HCEC 1CT (cell line): ENCODE measurements around the gene LHFPL6.
A peak's percentile ranks its signal among the peaks of the same experiment; 100 is the strongest.

ENCODE experiments used
- DNase-seq: peaks from one replicate; pipeline ENCODE4 v3.0.0-alpha.2; 2017

The LHFPL6 gene

DNA sequence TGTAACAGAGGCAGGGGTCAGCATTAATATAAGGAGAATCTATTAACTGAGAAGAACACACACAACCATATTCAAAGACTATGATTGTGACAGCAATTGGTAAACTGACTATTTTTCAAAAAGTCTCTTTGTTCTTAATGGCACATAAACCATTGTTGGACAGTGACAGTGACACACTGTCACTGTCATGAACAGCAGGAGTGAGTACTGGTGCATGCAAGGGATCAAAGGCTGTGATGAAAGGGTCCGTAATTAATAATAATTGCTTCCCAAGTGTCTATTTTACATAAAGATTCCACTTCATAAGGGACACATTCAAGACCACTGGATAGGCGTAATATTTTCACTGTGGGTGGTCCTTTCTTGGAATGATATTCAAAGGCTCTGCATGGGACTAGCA, 50.7 kb downstream of the LHFPL6 start:
- no peak for DNase-seq

DNA sequence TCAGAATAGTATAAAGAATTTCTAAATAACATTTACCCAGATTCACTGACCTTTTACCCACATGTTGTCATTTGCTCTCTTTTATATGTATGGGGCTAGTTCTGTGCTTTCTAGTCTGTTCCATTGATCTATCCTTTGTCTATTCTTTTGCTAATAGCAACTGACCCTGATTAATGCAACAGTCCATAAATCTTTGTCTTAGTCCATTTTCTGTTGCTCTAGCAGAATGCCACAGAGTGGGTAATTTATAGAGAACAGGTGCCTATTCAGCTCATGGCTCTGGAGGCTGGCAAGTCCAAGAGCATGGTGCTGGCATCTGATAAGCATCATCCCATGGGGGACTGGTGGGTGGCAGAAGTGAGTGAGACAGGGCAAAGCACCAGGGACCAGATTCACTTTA, 52.1 kb downstream of the LHFPL6 start:
- DNase-seq, result no peak

DNA sequence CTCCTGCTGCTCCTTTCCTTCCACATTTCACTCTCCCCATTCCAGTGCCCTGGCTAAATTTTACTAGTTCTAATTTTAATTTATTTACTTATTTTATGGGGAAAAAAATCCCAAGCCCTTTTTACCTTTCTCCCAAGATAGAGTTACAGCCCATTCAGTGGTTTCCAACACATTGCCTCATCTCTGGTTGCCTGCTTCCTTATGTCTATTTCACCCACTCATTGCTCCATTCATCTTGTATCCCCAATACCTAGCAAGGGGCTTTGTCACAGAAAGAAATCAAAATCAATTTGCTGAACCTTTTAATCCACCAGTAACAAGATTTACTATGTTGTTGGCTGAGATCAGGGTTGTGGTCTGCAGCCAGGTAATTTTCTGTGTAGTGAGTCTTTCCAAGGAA, 55.9 kb downstream of the LHFPL6 start:
- no peak for DNase-seq

- no peak for DNase-seq
Measured at GRCh38 chr13:39542361-39542760, 60.6 kb downstream of the LHFPL6 start.

- no peak for DNase-seq
Measured at GRCh38 chr13:39540929-39541605, 61.9 kb downstream of the LHFPL6 start.

DNA sequence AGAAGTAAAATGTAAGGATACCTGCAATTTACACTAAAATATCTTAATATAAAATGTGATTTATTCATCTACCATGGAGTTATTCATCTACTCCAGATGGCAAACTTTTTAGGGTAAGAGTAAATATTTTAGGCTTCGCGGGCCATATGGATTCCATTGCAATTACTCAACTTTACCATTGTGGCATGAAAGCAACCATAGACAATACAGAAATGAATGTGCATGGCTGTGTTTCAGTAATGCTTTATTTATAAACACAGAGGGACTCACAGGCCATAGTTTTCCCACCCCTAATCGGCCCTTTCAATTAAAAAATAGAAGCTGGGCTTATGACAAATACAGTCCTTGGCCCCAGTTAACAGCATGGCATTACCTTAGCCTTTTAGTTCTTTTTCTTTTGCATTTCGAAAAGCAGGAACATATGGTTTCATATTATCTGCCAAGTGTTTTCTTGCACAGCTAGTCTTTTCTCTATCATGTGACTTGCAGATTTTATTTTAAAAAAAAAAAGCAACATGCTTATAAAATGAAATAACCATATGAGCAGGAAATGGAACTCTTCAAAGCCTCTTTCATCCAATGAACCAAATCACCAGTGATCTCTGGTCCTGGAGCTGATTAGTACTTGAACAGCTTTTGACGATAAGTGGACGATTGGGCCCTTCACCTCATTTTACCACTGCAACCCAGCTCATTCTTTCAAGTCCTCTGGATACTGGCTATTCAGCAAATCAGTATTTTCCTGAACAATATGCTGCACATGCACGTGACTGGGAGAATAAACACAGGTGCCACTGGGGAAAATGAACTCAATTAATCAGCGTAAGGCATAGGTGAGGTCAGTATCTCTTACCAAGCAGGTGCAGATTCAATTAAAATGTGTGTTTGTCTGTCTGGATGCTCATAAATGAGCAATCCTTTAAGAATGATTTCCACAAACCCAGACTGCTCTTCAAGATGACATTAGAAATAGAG, 63.9 kb downstream of the LHFPL6 start:
- peak; percentile 80 for DNase-seq

DNA sequence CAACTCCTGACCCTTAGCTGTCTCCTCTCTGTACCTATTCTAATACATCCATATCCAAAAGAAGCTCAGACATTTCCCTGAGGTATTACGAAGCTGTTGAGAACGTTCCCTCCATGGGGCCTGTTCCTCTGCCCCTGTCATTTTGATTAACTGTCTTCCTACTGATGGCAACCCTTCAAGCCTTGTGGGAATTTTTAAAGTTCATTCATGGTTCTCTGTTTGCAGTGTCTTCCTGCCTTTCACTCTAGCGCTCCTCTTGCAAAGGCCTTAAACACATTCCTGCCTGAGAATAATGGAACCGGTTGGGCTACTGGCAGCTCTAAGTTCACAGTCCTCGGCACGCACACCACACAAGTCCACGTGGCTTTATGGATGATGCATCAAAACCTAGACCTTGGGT, 66.1 kb downstream of the LHFPL6 start:
- DNase-seq, result no peak

DNA sequence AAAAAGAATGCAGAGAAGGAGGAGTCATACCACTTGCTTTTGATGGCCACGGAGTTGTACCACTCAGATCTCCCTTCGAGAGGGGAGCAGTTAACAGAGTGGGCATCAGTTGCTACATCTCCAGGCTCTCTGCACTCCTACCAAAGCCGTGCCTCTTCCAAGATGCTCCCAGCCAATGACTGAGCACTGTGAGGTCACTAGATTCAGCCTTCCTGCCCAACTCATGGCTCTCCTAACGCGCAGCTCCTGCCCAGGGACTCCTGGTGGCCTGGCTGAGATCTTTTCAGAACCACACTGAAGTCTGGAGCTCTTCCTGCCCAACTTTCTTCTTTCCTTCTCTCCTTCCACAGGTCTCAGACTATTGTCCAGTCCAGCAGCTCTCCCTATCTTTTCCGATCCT, 66.7 kb downstream of the LHFPL6 start:
- no peak for DNase-seq

DNA sequence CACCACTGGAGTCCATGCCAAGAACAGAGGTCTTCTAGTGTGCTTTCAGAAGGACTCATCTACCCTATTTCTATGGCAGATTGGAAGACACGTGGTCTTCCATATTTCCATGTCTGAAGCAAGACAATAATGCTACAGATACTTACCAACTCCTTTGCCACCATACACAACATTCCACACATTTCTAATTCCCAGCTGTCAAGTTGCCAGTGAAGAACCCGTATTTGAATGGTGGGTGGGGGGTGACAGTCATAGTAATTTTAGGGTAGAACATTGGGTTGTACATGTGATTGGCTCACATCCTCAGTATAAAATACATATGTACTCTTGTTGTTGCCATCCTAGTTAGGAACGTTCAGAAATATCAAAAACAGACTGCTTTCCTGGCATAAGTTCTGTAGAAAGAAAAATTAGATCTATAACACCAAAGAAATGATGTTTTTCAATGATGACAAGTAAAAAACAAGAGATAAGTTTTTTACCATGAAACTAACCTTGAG, 69.3 kb downstream of the LHFPL6 start:
- DNase-seq, result no peak

DNA sequence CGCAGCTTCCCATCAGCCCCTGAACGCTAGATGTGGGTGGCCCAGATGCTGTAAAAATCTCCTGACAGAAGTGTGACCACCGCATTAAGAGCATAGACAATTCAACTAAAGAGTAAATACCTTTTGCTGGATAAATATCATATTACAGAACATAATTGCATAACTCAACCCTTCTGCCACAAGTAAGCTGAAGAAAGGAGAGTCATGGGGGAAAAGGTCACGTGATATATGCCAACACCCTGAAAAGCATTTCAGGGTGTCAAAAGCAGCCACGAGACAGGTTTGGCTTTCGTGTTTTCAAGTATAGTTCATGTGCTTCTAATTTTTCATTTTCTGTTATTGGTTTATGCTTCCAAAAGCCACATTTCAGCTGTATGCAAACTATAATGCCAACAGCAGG, 71.3 kb downstream of the LHFPL6 start:
- DNase-seq, result peak; percentile 70

GRCh38 chr13:39530916-39531315, 72.1 kb downstream of the LHFPL6 start:
- DNase-seq, result peak; percentile 15

GRCh38 chr13:39528661-39528980, 74.4 kb downstream of the LHFPL6 start:
- DNase-seq, result no peak

DNA sequence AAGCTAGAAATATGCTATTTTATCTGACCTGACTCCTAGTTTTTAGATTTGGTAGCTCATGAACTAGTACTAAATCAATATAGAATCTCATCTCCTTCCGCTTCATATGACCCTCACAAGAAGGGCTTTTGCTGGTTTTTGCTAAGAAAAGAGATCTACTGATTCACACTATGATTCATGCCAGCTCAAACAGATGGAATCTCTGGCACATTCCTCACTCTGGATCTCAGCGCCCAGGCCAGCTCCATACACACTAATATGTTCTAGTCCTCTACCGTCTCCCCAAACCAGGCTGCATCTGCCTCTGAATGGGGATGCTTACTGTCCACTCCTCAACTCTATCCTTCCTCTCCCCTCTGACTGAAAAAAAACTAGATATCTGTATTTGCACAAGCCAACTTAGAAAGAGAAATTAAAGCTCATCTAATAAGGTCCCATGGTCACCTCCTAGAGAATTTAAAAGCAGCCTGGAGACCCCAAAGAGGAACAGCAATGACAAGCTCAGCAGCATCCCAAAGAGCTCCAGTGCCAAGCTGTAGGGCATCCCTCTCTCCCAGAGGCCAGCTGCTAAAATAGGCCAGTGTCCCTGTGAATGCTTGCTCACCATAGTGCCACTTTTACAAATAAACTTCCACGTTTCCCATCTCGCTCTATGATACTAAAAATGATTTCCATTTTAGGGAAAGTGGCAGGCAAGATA, 74.9 kb downstream of the LHFPL6 start:
- DNase-seq, result peak; percentile 98

GRCh38 chr13:39527301-39527700, 75.7 kb downstream of the LHFPL6 start:
- DNase-seq, result no peak

DNA sequence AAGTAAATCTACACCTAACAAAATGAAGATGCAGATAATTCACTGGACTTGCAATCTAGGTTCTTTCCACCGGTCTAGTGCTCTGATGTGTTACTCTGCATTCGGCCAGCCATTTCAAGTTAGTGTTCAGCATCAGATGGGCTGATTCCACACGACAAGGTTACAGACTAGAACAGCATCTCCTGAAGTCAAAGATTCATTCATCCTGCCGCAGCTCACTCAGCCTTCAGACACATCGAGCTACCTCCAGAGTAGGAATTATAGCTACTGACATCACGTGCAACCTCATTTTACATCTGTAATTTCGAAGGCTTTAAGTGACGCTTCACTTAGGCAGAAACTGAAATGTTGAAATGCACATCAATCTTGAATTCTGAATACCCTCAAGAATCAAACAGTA, 76.5 kb downstream of the LHFPL6 start:
- DNase-seq, result no peak

DNA sequence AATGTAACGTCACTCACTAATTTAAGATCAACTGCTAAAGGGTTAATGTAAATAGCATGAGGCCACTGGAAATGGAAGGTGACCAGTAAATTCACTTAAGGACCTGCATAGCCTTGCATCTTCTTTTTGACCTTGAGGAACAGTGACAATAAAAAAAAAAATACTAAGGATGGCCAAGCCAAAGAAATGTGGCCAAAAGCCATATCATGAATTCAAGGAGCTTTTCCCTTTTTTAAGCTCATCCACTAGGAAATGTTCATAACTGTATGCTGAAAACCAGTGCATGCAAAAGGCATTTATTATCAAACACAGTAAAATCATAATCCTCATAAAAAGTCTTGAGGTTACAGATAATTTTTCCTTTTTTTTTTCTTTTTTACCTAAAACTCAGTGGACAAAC, 77.5 kb downstream of the LHFPL6 start:
- no peak for DNase-seq

GRCh38 chr13:39524795-39525194, 78.2 kb downstream of the LHFPL6 start:
- DNase-seq, result no peak

- DNase-seq, result no peak
Measured at GRCh38 chr13:39522329-39522728, 80.7 kb downstream of the LHFPL6 start.

- DNase-seq, result no peak
Measured at GRCh38 chr13:39521701-39522100, 81.3 kb downstream of the LHFPL6 start.

DNA sequence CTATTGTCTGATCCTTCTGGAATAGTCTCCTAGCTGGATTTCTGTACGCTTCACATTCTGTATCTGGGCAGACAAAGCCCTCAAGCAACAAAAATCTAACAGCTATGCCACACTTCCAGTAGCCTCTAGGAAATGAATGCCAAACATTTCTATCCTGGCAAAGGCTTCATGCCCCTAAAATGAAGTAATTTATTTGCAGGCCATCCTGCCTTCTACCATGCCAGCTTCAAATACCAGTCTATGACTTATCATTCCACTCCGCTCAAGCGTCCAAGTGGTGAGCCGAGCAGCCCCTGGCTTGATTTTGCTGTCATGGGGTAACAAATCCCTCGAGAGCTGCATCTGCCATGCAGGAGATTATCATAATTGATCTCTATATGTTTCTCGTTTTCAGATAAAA, 86.9 kb downstream of the LHFPL6 start:
- DNase-seq, result no peak

- no peak for DNase-seq
Measured at GRCh38 chr13:39515224-39515714, 87.7 kb downstream of the LHFPL6 start.

DNA sequence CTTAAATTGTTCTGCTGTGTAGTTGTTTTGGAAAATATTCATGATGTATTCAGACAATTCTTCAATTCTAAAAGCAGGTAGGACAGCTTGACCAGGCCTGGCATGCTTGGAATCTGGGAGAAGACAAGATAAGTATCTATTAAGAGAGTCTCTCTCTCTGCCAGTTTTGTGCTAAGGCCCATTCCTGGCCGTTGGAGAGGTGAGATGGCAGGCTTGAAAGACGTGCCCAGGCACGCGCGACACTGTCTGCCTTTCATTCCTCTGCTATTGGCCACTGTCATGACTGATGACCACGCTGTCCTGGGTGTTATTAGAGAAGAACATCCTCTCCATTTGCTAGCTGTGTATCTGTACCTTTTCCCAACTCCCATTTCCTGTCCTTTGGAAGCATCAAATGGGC, 90.3 kb downstream of the LHFPL6 start:
- DNase-seq, result no peak

GRCh38 chr13:39510316-39510695, 92.7 kb downstream of the LHFPL6 start:
- DNase-seq, result no peak
